Measurements from ENCODE around the gene MAN2A2. TPM values are rescaled to one million over a fixed set of nuclear protein-coding genes. Genes with fewer than 3 reads are reported as not detected.

The MAN2A2 gene
- total RNA-seq, 1 experiment from 2014 or later, result 64.9 TPM

- intact Hi-C loops (cut with micrococcal nuclease; ENCODE audit: unreplicated experiment), result loop anchor here (5.0 kb wide), 1 partner anchor 368 kb away; no protein-coding TSS in a partner anchor
- Histone ChIP-seq H3K27me3 (replicated peaks; ENCODE audit: control insufficient read depth, insufficient read depth, low read length) (no peaks in the 10 kb centered on the region), H3K36me3 (ENCODE audit: control insufficient read depth, insufficient read depth, low read length) (no peaks in the 10 kb centered on the region; the same call in 1 of the 2 replicates), H3K9me3 (no peaks in the 10 kb centered on the region), H3K4me1 (0 out of 2 replicates have a peak, but pooled peaks cover 7% of the 10 kb centered on the region), H3K4me3 (ENCODE audit: low read depth, low read length) (peak overlapping the region; percentile 51)
- peak in 1 of 2 experiments; percentile 7 for TF ChIP-seq CTCF (IDR thresholded peaks at IDR 0.05; ENCODE audit: insufficient read depth in 1 of 2, low read depth in 1 of 2, low read length in 1 of 2, severe bottlenecking in 1 of 2, unreplicated experiment in 1 of 2)
- Mint-ChIP-seq H3K27me3 (ENCODE audit: insufficient read depth, unreplicated experiment) (no peaks in the 10 kb centered on the region), H3K4me3 (ENCODE audit: unreplicated experiment) (peak overlapping the region; percentile 89), H3K9me3 (ENCODE audit: unreplicated experiment) (no peaks in the 10 kb centered on the region), H3K36me3 (ENCODE audit: insufficient read depth, unreplicated experiment) (peaks cover 11% of the 10 kb centered on the region), H3K27ac (ENCODE audit: unreplicated experiment) (peak overlapping the region; percentile 76), H3K4me1 (ENCODE audit: low read depth, unreplicated experiment) (no peaks in the 10 kb centered on the region)
- TSS peak; percentile 30 for BruUV-seq (replicated peaks)
- DNase-seq, result peak in 1 of 2 experiments; percentile 32
- ChIA-PET POLR2A (interaction anchor here (0.7 to 1.7 kb wide), 4 partner anchors 28 to 31 kb away, joined by 4 to 7 read pairs (median 6); partner anchors contain the start of genes HDDC3 and UNC45A), CTCF (interaction anchor here (0.5 to 6.0 kb wide), 8 partner anchors 22 to 250 kb away, joined by 3 to 53 read pairs (median 5); partner anchors contain the start of genes HDDC3 and UNC45A)
Measured at GRCh38 chr15:90903733-90904536, 833 bp downstream of the MAN2A2 start.

- no peaks in the 10 kb centered on the region for H3K27me3 Mint-ChIP-seq (ENCODE audit: insufficient read depth, unreplicated experiment)
- TF ChIP-seq CTCF (IDR thresholded peaks at IDR 0.05; ENCODE audit: insufficient read depth in 1 of 2, low read depth in 1 of 2, low read length in 1 of 2, severe bottlenecking in 1 of 2, unreplicated experiment in 1 of 2), result no peak
- no peak overlapping the region for H3K4me3 Mint-ChIP-seq (ENCODE audit: unreplicated experiment)
- Histone ChIP-seq H3K4me1 (0 out of 2 replicates have a peak, but pooled peaks cover 7% of the 10 kb centered on the region), H3K4me3 (ENCODE audit: low read depth, low read length) (no peak overlapping the region), H3K27me3 (replicated peaks; ENCODE audit: control insufficient read depth, insufficient read depth, low read length) (no peaks in the 10 kb centered on the region), H3K36me3 (ENCODE audit: control insufficient read depth, insufficient read depth, low read length) (no peaks in the 10 kb centered on the region; the same call in 1 of the 2 replicates), H3K9me3 (no peaks in the 10 kb centered on the region)
- no peak for DNase-seq
- no TSS peak for BruUV-seq (replicated peaks)
- intact Hi-C loops (cut with micrococcal nuclease; ENCODE audit: unreplicated experiment), result loop anchor here (5.0 kb wide), 1 partner anchor 368 kb away; no protein-coding TSS in a partner anchor
- no peak overlapping the region for H3K27ac Mint-ChIP-seq (ENCODE audit: unreplicated experiment)
- H3K36me3 Mint-ChIP-seq (ENCODE audit: insufficient read depth, unreplicated experiment), result peaks cover 11% of the 10 kb centered on the region
- no peaks in the 10 kb centered on the region for H3K4me1 Mint-ChIP-seq (ENCODE audit: low read depth, unreplicated experiment)
- ChIA-PET POLR2A (interaction anchor here (1.2 kb wide), 1 partner anchor 25 kb away, joined by 3 read pairs; no protein-coding TSS in a partner anchor), CTCF (interaction anchor here (0.5 to 6.0 kb wide), 4 partner anchors 24 to 206 kb away, joined by 3 to 53 read pairs (median 14); partner anchors contain the start of genes HDDC3 and UNC45A)
- H3K9me3 Mint-ChIP-seq (ENCODE audit: unreplicated experiment), result no peaks in the 10 kb centered on the region
Measured at GRCh38 chr15:90904746-90905145, 1.6 kb downstream of the MAN2A2 start.

Data from Caco-2 (cell line).